SU-DHL-6 (cell line): ENCODE results near the gene TUBGCP6.

ENCODE experiments used
- CTCF ChIP-seq: fragments of 200-600 bp; sonication (generic); IDR thresholded peaks from one replicate; pipeline ENCODE4 v1.5.1; 2017; ENCODE audit warnings: antibody characterized with exemption, mild to moderate bottlenecking, low read length, moderate library complexity; ENCODE audit not compliant: insufficient read depth, poor library complexity, severe bottlenecking
- EZH2phosphoT487 ChIP-seq: fragments of 200-600 bp; sonication (generic), shearing (Covaris generic); conservative IDR thresholded peaks from 2 replicates; pipeline ENCODE4 v1.6.1; 2018; ENCODE audit warnings: mild to moderate bottlenecking, antibody characterized with exemption, low read length, moderate library complexity, mixed read lengths

GRCh38 chr22:50178471-50178864, 66.4 kb downstream of the TUBGCP6 start:
- TF ChIP-seq CTCF (no peak), EZH2phosphoT487 (no peak)
